Left lobe of liver (tissue), 2 donors: Measurements from ENCODE around the gene ITPKB. TPM values are rescaled to one million over a fixed set of nuclear protein-coding genes. Genes with fewer than 3 reads are reported as not detected.
A peak's percentile ranks its signal among the peaks of the same experiment; 100 is the strongest.

Experiments
- ATAC-seq: fragments of 200-7000 bp; cut with Tn5 transposase; one replicate; pipeline ENCODE4 v1.9.1; 2020; ENCODE audit warnings: mild to moderate bottlenecking, moderate library complexity
- DNase-seq: peaks from one replicate; pipeline ENCODE4 v3.0.0-alpha.2; 2020; ENCODE audit warnings: low spot score
- total RNA-seq: library from RNA; stranded (reverse); gene quantifications from one replicate; pipeline ENCODE4 v1.2.1, GENCODE V29; 2021
- donor health status: DM: no; HTN: no; CAD: no; lungs with moderate emphysema.
- donor health status: DM: no; HTN: yes; CAD: no.

ITPKB gene
- total RNA-seq, 1 donor from 2014 or later: 3.1 TPM

DNA sequence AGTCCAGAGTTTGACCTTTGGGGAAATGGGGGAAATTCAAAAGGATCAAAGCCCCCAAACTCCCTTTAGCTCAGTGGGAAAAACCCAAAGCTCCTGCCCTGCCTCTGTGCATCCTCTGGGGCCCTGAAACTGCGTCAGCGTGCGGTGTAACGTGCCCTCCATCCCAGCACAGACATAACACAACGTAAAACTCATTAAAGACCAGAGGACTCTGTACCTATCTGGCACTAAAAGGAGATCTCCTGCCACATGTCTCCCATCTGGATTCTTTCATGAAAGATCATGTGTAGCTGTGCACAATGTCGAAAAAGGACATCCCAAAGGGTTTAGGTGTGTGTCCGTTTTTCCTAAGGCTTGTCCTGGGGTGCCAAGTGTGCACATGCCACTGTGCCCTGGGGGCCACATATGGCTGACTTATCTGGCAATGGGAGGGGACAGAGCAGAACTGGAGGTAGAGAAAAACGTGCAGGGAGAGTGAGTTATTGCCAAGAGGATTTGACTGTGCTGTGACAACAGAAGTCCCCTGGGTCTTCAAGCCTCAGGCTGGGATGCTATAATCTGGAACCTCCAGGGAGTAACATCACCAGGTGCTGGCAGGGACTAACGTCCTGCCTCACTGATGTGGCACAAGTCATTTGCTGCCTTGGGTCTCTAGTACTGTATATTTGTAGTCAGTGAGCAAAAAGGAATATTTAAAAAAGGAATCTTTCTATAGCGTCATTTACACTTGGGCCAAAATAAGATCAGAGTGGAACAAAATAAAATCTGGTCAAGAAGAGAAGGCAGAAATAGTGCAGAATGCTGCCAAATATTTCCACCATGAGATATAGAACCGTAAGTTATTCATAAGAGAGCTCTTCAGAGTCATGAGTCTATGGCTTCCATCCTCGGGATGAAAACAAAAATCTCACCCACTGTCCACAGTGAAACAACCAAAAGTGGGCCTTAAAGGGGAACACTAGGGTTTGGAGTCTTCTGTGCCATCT lies 52.3 kb downstream of the ITPKB start:
- DNase-seq (no peak), ATAC-seq (no peak)

DNA sequence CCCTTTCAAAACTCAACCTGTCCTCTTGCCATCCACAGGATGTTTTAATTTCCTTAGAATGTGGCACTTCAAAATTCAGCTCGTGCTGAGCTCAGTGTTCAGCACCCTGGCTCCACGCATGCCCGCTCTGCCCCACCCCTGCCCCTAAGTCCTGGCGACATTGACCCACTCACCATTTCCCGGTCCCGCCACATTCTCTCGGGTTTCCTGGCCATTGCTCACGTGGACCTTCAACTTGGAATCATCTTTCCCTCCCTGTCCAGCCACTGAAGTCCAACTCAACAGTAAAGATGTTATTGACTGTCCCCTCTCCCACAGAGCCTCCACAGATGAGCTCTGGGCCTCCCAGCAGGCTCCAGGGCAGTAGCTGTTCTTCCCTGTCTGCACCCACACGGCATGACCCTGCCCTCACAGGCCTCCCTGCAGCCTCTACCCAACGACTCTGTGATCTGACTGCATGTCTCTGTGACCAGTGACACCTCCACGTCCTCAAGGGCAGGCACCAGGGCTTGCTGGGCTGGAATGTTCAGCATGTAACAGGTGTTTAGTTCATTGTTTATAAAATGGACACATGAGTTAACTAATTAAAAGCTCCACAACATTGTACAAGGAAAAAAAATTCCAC lies 53.8 kb downstream of the ITPKB start:
- no peak for DNase-seq
- ATAC-seq: no peak

DNA sequence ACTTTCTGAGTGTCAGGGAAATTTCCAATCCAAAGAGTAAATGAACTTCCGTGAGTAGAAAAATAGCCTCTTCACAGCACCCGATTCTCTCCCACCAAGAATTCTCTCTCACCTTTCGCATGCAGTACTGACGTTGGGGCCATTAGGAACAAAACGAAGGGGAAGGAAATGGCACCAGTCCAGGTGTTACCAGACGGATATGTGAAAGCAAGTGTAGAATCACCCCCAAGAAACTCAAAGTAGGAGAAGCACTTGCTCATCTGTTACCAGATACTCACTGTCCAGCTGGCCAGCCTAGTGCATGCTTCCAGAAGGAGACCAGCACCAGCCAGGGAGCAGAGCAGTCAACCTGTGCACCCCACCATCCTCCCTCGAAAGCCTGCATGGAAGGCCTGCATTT lies 55.1 kb downstream of the ITPKB start:
- DNase-seq (no peak), ATAC-seq (no peak)

DNA sequence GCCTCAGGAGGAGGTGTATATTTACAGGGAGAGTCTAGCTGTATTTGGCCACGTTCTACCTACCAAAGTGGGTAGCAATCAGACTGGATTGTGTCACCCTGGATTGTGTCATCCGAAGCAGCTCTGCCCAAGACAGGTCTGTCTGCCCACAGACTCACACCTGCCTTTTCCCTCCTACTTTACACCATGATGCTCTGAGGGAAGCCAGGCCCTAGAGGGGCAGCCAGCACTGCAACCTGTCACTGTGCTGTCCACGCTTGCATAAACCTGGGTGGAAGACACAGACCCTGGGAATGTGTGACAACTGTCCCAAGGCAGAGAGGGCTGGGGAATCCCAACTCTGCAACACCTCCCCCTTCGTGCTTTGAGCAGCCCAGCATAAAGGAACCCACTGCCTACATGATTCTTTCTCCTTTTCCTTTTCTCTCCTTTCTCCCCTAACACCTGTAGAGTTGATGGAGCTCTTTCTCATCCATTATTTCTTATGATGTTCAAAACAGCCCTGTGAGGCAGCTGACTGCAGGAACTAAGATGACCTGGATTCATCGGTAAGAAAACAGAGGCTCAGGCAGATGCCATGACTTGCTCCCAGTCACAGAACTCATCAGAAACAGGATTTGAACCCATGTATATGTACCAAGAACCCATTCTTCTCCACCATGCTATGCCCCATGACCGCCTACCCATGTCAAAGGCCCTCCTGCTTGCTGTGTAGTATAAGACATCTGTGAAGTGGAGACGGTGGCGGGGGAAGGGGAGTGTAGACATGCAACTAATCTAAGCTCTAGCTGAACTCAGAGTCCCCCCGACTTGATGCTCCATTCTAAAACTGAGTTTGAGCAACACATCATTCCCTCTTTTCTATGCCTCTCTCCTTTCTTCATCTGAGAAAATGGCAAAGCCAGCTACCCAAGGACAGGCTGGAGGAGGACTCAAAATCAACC lies 55.9 kb downstream of the ITPKB start:
- ATAC-seq: no peak

DNA sequence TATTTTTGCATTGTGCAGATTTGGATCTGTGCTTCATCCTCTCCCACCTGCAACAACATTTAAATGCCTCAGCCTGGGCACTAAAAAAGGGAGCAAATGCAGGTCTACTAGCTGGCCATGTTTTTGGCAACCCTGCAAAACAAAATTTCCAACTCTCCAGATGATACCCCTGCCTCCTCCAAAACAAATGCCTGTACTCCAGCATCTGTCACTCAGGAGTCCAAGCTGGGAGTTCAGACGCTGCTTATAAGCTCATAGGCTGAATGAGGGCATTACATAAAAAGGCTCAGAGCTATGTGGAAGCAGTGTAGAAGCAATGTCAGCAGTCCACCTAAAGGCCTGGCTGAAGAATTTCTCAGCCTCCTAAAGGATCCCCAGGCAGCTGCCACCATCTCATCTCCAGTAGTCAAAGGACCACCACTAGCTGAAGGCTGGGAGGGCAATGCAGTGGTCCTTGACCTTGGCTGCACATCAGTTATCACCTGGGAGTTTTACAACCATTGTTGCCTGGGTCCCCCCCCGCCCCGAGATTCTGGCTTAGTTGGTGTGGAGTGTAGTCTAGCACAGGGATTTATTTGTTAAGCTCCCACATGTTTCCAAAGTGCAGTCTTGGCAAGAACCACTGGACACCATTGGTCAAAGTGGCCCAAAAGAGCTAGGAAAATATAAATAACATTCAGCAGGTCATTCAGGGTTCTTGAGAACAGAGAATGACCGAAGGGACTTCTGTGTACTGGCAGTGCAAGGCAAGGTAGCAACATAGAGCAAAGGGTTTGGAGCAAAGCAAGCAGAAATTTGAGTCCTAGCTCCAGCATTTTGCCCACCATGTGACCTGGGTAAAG lies 57.2 kb downstream of the ITPKB start:
- no peak for ATAC-seq
- no peak for DNase-seq

More for the DNA sequence above, 55.9 kb downstream of the ITPKB start:
- DNase-seq: no peak

DNA sequence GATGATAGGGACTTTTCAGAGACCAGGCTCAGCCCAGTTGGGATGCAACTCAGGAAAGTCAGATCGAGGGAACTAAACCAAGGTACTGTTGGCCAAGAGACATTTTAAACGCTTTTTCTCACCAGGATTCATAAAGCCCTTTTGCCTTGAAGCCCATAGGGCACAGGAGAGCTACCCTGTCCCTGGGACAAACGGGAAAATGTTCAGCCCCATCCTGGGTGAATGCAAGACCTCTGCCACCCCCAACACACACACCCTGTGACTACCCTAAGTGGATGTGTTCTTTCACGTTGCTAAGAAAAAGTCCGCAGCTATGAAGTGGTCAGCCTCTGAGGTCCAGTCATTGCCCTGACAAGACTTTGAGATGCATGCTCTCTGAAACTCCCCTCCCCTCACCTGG lies 58.4 kb downstream of the ITPKB start:
- ATAC-seq: no peak
- DNase-seq: no peak

DNA sequence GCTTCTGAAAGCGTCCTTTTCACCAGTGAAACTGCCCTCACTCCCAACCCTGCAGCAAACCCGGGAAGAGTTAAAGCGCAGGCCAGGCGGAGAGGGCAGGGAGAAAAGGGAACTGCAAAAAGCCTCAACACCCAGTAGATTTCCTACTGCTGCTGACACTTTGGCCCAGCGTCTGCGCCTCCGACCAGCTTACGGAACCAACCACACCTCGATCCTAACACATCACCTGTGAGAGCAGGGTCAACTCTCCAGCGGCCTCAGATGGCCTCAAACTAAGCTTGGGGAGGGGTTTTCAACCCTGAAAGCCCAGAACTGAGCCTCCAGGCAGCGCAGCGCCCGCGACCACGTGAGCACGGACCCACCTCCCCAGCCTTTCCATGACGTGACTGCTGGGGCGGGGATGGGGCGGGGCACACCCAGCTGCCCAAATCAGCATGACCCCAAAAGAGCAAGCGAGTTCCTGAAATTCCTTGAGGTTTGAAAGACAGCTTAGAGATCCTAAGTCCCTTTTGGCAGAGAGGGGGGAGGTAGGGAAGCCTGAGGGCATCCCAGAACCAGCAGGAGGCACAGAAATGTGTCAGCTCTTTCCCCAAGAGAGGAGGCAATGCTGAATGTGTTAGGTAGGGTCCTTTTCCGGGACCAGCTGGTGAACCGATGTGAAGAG lies 59.1 kb downstream of the ITPKB start:
- DNase-seq (peak; percentile 76), ATAC-seq (peak; percentile 82)

DNA sequence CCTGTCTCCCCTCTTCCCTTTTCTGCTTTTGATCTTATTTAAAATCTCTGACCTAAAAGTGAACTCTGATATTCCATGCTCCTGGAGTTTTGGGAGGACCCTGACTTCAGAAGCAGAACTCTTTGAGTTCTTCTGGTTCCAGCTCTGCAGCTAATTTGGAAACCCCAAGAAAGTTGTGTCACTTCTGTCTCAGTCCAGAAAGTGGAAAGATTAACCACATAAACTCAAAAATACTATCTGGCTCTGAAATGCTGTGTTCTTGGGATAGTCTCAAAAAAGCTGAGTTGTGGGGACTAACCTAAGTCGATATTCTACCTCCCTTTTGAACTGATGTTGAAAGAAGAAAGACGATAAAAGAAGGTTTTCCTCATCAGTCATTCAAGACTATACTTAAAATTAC lies 59.8 kb downstream of the ITPKB start:
- DNase-seq: no peak
- ATAC-seq: no peak

DNA sequence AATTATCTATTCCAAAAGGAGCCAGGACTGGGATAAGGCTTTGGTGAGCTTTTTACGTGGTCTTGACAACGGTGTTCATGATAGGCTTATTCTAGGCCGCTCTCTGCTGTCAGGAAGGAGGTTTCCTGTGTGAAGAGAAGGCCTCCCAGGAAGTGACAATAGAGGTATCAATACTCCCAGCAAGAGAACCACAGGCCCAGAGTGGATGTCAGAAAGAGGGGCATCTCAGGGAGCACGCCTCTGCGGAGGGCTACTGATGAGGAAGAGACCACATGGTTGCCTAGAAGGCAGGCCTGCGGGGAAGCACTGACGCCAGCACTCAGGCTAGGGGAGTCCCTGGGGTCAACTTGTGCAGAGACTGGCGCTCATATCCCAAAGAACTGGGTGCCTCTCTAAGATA lies 60.4 kb downstream of the ITPKB start:
- DNase-seq: no peak
- ATAC-seq: no peak

DNA sequence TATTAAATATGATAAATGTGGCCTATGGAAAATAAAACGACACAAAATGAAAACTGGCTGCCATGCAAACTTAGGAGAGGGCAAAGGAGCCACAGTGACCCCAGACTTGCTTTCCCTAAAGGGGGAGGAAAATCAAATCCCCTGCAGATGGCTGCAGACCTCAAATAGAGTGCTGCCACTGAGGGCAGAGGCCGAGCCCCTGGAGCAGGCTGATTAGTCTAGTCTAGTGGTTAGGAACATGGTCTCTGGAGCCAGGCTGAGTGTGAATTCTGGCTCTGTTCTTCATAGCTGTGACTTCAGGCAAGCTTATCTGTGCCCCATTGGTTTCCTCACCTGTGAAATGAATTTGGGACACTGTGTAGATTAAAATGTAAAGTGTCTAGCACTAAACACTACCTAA lies 60.8 kb downstream of the ITPKB start:
- DNase-seq (no peak), ATAC-seq (no peak)

DNA sequence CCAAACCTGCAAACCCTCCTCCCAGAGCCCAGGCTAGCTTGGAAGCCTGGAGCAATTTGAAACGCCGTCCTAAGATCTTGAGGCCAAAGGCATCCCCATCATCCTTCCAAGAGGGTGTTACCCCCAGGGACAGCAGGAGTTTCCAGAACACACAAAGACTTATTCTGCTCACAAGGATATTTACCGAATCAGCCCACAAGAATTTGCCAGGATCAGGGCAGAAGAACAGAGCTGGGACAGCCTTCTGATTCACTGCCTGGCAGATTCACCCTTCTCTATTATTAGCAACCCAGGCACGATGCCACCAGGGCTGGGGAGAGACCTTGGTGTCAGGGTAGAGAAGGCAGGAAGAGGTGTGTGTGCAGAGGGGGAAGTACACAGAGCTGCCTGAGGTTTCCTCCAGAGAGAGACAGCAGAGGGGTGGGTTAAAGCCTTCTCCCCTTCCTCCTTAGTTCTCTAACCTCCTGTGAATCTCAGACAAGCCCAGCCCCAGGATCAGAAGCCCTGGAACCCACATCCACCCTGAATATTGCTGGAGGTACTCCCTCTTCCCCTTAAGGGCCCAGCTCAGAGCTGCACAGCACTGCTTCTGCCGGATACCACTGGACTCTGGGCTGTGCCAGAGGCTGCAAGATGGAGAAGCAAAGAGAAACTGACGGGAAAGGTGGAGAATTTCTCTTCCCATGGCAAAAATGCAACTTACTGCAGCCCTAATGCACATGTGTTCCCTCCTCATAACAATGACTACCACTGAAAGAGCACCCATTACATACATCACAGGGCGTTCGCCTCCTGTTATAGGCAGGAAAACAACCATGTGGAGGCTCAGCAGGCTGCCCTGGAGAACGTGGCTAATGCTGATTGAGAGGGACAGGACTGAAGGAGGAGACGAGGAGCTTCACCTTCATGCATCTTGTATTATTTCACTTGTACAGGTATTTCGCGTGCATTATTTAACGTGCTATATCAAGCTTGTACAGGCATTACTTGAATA lies 61.8 kb downstream of the ITPKB start:
- ATAC-seq: peak; percentile 51
- DNase-seq: no peak

DNA sequence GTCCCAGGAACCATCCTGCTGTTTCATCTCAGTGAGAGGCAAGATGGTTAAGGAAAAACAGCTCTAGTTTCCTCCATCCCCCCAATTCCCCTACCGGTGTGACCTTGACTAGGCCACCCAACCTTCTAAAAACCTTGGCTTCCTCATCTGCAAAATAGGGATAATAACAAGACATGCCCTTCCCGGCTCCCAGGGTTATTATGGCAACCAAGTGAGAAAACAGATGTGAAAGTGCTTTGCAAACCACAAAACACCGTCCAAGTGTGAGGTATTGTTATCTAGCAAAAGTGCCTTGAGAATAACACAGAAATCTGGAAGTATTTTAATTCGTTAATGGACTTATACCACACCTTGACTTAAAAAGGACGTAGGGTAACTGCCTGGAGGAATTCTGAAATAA lies 62.7 kb downstream of the ITPKB start:
- DNase-seq (no peak), ATAC-seq (no peak)

DNA sequence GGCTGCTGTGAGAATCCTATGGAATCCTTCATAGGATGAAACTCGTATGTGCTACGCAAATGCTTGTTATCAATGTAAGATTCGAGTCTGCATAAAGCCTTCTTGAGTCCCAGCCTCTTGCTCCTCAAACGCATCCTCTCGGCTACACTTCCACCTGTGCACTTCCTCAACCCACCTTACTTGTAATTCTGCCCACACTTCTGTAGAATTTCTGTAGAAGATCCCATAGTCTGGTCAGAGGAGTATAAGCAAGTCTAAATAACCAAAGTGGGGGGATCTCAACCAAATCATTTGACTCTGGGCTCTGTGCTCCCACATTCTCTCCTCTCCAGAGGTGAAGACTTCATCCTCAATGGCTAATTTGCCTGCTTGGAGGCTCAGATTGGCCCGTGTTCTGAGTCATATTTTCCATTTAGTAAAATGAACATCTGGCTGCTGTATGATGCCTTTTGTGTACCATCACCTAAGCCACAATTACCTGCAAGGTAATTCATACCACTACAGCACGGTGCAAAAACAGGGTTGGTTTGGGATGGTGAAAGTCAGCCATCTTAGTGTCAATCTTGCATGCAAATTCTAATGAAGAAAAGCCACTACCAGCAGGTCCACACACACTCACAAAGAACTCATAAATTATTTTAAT lies 63.2 kb downstream of the ITPKB start:
- no peak for DNase-seq

DNA sequence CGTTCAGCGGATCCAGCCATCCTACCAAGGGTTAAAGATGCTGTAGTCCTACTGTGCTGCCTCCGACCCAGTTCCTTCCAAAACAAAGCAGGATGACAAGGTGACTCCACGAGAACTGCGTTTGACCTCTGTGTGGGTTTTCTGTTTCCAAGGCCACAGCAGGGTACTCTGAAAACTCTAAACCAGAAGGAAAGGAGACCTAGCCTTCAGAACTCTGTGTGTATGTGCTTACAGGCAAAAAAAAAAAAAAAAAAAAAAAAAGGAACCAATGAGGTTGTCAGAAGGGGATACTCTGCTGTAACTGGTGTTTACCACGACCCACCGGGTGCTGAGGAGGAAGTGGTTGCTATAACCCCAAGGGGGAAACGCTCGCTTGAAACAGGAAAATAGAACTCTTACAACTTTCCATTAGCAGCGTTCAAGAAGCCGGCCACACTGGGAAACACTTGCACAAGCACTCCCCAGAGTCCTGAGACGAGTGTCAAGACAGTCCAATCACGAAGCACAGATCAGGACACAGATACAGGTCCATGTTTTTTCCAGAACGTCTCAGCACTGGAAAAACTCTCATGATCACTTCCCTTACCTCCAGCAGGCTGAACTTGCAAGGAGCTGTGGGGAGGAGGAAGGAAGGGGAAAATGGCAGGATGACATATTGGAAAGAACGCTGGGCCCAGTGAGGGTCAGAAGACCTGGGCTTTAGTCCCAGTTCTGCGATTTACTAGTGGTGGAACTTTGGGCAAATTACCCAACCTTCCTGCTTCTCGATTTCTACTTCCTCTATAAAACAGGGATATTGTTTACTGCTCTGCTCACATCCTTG lies 64.0 kb downstream of the ITPKB start:
- ATAC-seq (peak; percentile 36), DNase-seq (no peak)

More for the DNA sequence above, 63.2 kb downstream of the ITPKB start:
- no peak for ATAC-seq

DNA sequence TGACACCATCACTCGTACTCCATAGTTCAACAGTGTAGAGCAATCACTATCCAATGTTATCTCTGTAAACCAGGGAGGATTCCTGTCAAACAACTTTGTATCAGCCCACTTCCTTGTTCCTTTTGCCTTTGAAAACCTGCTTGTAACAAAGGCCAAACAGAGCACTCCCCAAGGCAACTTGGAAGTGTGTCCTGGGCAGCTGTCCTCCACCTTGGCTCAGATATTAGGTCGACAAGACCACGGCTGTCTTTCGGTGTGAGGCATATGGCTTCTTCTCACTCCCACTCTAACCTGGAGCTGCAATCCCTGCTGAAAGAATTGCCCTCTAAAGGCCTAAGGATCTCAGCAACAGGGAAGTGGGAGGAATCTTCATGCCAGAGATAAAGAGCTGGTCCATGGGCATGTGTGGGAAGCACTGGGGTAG lies 66.7 kb downstream of the ITPKB start:
- ATAC-seq: no peak
- no peak for DNase-seq

DNA sequence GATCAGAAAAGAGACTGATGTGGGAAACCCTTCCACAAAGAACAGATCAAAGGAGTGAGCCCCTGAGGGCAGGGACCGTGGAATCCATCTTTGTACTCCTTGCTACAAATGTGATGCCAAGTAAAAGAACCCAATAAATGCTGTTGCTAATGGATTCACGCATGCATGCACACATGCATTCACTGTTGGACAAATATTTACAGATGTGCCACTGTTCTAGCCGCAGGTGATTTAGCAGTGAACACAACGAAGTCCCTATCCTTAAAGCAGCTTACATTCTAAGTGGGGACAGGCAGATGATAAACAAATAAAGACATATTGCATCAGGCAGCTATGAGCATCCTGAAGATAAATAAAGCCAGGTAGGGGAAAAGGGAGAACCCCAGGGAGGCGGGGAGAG lies 67.8 kb downstream of the ITPKB start:
- DNase-seq: no peak
- no peak for ATAC-seq

DNA sequence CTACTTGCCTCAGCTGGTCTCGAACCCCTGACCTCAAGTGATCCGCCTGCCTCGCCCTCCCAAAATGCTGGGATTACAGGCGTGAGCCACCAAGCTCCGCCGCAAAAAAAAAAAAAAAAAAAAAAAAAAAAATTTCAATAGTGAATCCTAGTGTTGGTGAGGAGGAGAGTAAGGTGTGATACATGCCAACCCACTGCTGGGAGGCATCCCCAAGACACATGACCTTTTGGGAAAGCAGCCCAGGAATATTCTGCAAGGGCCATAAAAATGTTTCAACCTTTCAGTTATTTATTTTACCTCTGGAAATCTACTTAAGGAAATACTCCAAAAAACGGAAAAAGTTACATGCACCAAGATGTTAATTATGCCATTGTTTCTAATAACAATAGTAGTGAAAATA lies 69.0 kb downstream of the ITPKB start:
- ATAC-seq: no peak
- no peak for DNase-seq
